PC-3 (cell line): ENCODE results near the gene ACTR1A. TPM values are rescaled to one million over a fixed set of nuclear protein-coding genes. Genes with fewer than 3 reads are reported as not detected.

Experiments
- ATAC-seq: fragments of 200-7000 bp; cut with Tn5 transposase; 2 replicates; pipeline ENCODE4 v1.9.1; 2020; ENCODE audit warnings: mild to moderate bottlenecking, moderate library complexity
- BruUV-seq: library from RNA; stranded (reverse); fragments of 400-500 nt; replicated peaks from 2 replicates; lab custom pipeline; 2021; lab: Mats Ljungman, UMichigan
- CTCF ChIA-PET: fragments of 300-600 bp; sonication (Branson Sonifier 250); formaldehyde crosslinking; loops from one replicate; lab custom pipeline; 2022; ENCODE audit warnings: antibody characterized with exemption; lab: Charles Lee
- POLR2A ChIA-PET: fragments of 300-600 bp; sonication (Branson Sonifier 250); formaldehyde crosslinking; loops from one replicate; lab custom pipeline; 2022; ENCODE audit warnings: antibody characterized with exemption; ENCODE audit not compliant: unreplicated experiment; lab: Charles Lee
- DNase-seq: peaks from one replicate; pipeline ENCODE4 v3.0.0-alpha.2; 2015
- H2AFZ ChIP-seq: fragments of 300-600 bp; sonication (generic); 2 replicates; pipeline ENCODE4 v1.6.0; 2016; ENCODE audit warnings: antibody characterized with exemption, low read length
- H3F3A ChIP-seq: fragments of 300-600 bp; sonication (generic); one replicate; pipeline ENCODE4 v1.6.0; 2017; ENCODE audit warnings: antibody characterized with exemption, low read length, control low read depth, mild to moderate bottlenecking; ENCODE audit not compliant: unreplicated experiment
- H3K27ac ChIP-seq: fragments of 300-600 bp; sonication (generic); 2 replicates; pipeline ENCODE4 v1.5.1; 2016; ENCODE audit warnings: mild to moderate bottlenecking, low read length
- H3K27me3 ChIP-seq: fragments of 300-600 bp; sonication (generic); 2 replicates; pipeline ENCODE4 v1.6.1; 2016; ENCODE audit warnings: low read length, mixed read lengths
- H3K36me3 ChIP-seq: fragments of 300-600 bp; sonication (generic); 2 replicates; pipeline ENCODE4 v1.6.1; 2016; ENCODE audit warnings: low read depth, mixed run types, low read length, mixed read lengths
- H3K4me1 ChIP-seq: fragments of 300-600 bp; sonication (generic); 2 replicates; pipeline ENCODE4 v1.5.1; 2016; ENCODE audit warnings: low read length; ENCODE audit not compliant: insufficient read depth
- H3K4me2 ChIP-seq: fragments of 300-600 bp; sonication (generic); 2 replicates; pipeline ENCODE4 v1.6.0; 2016; ENCODE audit warnings: low read length
- H3K4me3 ChIP-seq: fragments of 300-600 bp; sonication (generic); 2 replicates; pipeline ENCODE4 v1.5.1; 2016; ENCODE audit warnings: mild to moderate bottlenecking, low read length, mixed read lengths
- H3K79me2 ChIP-seq: fragments of 300-600 bp; sonication (generic); 2 replicates; pipeline ENCODE4 v1.6.1; 2017; ENCODE audit warnings: low read length, mixed read lengths
- H3K9ac ChIP-seq: fragments of 300-600 bp; sonication (generic); 2 replicates; pipeline ENCODE4 v1.6.0; 2016; ENCODE audit warnings: mild to moderate bottlenecking, low read length
- H3K9me2 ChIP-seq: fragments of 300-600 bp; sonication (generic); replicated peaks from 2 replicates; pipeline ENCODE4 v1.6.1; 2016; ENCODE audit warnings: mixed run types, low read length, mixed read lengths
- H3K9me3 ChIP-seq: fragments of 300-600 bp; sonication (generic); 2 replicates; pipeline ENCODE4 v1.6.1; 2016; ENCODE audit warnings: low read length, mixed read lengths
- H4K20me1 ChIP-seq: fragments of 300-600 bp; sonication (generic); 2 replicates; pipeline ENCODE4 v1.6.1; 2016; ENCODE audit warnings: low read length, mixed read lengths
- EZH2 ChIP-seq: fragments of 300-600 bp; sonication (generic); IDR thresholded peaks from one replicate; pipeline ENCODE4 v1.6.1; 2017; ENCODE audit warnings: antibody characterized with exemption, mild to moderate bottlenecking, low read length; ENCODE audit not compliant: unreplicated experiment
- EZH2phosphoT487 ChIP-seq: fragments of 300-600 bp; sonication (generic); IDR thresholded peaks from 2 replicates; pipeline ENCODE4 v1.6.1; 2018; ENCODE audit warnings: mild to moderate bottlenecking, antibody characterized with exemption, low read length, borderline replicate concordance
- intact Hi-C: fragments of 100-400 bp; cut with micrococcal nuclease; formaldehyde crosslinking; loops from 2 replicates; pipeline ENCODE4 v1.9.0; 2023
- total RNA-seq: library from RNA; depleted of rRNA; stranded (reverse); fragments of >200 nt; gene quantifications from 2 replicates; pipeline ENCODE4 v1.2.3, GENCODE V29; 2014
- TF ChIP-seq, protein P1 (sequence below): fragments of 300-600 bp; sonication (generic); conservative IDR thresholded peaks from 2 replicates; pipeline ENCODE4 v1.5.1; 2017; ENCODE audit warnings: antibody characterized with exemption, low read depth, mild to moderate bottlenecking, low read length

Gene ACTR1A
- total RNA-seq, 1 experiment from 2014 or later, result 69.9 TPM

DNA sequence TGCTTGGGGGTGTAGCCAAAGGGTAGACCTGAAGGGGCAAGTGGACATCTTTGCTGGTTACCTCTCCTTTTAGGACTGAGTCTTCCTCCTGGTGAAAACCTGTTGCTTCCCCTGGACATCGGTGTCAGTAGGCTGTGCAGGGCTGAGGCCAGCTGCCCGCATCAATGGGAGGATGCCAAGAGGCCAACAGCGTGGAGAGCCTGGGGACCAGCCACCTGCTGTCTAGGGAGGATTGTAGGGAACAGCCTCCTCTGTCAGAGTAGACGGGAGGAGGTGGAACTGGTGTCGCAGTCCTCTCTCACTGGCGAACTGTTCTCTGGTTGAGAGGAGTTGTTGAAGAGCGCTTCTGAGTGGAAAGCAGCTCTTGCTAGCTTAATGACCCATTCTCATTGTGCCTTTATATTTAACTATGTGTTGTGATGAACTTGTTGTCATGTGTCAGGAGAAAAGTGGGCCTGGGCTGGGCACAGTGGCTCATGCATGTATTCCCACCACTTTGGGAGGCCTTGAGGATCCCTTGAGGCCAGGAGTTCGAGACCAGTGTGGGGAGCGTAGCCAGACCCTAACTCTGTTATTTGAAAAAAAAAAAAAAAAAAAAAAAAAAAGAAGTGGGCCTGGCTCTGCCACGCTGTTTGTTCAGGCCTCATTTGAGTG lies 3.1 kb upstream of the ACTR1A start:
- Histone ChIP-seq H3K4me3 (peak overlapping the region; percentile 92; the same call in 1 of the 2 replicates), H2AFZ (no peak overlapping the region), H4K20me1 (peaks cover 12% of the 10 kb centered on the region; the same call in 1 of the 2 replicates), H3K79me2 (peaks cover 54% of the 10 kb centered on the region), H3K9ac (no peak overlapping the region), H3K4me1 (peaks cover 38% of the 10 kb centered on the region), H3F3A (no peaks in the 10 kb centered on the region), H3K9me3 (no peaks in the 10 kb centered on the region), H3K36me3 (no peaks in the 10 kb centered on the region), H3K27ac (no peak overlapping the region), H3K9me2 (no peaks in the 10 kb centered on the region), H3K27me3 (no peaks in the 10 kb centered on the region), H3K4me2 (peak overlapping the region; percentile 95)
- TSS peak; percentile 16 for BruUV-seq
- no peak for DNase-seq
- intact Hi-C loops, result no loop called here
- no peak for ATAC-seq
- CTCF ChIA-PET, result interaction anchor here (0.5 to 3.4 kb wide), 2 partner anchors 34 to 78 kb away, joined by 4 to 31 read pairs; no protein-coding TSS in a partner anchor
- POLR2A ChIA-PET, result no interaction called here
- TF ChIP-seq, protein P1, sequence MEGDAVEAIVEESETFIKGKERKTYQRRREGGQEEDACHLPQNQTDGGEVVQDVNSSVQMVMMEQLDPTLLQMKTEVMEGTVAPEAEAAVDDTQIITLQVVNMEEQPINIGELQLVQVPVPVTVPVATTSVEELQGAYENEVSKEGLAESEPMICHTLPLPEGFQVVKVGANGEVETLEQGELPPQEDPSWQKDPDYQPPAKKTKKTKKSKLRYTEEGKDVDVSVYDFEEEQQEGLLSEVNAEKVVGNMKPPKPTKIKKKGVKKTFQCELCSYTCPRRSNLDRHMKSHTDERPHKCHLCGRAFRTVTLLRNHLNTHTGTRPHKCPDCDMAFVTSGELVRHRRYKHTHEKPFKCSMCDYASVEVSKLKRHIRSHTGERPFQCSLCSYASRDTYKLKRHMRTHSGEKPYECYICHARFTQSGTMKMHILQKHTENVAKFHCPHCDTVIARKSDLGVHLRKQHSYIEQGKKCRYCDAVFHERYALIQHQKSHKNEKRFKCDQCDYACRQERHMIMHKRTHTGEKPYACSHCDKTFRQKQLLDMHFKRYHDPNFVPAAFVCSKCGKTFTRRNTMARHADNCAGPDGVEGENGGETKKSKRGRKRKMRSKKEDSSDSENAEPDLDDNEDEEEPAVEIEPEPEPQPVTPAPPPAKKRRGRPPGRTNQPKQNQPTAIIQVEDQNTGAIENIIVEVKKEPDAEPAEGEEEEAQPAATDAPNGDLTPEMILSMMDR, result no peak
- TF ChIP-seq EZH2 (no peak), EZH2phosphoT487 (no peak)

DNA sequence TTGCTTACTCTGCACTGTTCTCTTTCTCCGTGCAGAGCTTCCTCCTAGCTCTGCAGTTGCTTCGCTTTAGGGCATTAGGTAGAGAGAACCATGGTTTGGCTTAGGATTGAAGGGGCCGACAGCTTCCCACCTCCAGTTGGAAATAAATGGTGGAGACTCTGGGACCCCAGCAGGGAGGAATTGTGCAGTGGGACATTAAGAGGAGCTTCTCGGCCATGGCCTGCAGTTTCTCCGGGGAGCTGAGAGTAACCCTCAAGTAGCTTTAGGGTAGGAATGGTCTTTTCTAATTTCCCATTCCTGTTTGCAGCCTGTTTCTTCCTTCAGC lies 2.4 kb upstream of the ACTR1A start:
- no peak overlapping the region for H3K27ac ChIP-seq
- H3F3A ChIP-seq, result no peaks in the 10 kb centered on the region
- no peaks in the 10 kb centered on the region for H3K27me3 ChIP-seq
- ATAC-seq (no peak), DNase-seq (no peak)
- H3K9me2 ChIP-seq, result no peaks in the 10 kb centered on the region
- intact Hi-C loops, result loop anchor here (5.0 kb wide), 1 partner anchor 207 kb away; the partner anchor contains the start of genes ARL3 and SFXN2
- CTCF ChIA-PET, result interaction anchor here (3.4 kb wide), 1 partner anchor 78 kb away, joined by 31 read pairs; no protein-coding TSS in a partner anchor
- no peaks in the 10 kb centered on the region for H3K9me3 ChIP-seq
- peak overlapping the region; percentile 69; the same call in 1 of the 2 replicates for H3K9ac ChIP-seq
- peaks cover 35% of the 10 kb centered on the region for H3K4me1 ChIP-seq
- H4K20me1 ChIP-seq, result peaks cover 12% of the 10 kb centered on the region; the same call in 1 of the 2 replicates
- H3K36me3 ChIP-seq, result no peaks in the 10 kb centered on the region
- H3K79me2 ChIP-seq, result peaks cover 59% of the 10 kb centered on the region
- no TSS peak for BruUV-seq
- peak overlapping the region; percentile 49 for H2AFZ ChIP-seq
- POLR2A ChIA-PET, result no interaction called here
- no peak for TF ChIP-seq EZH2phosphoT487
- TF ChIP-seq EZH2, result no peak
- TF ChIP-seq, protein P1, result no peak
- H3K4me3 ChIP-seq, result peak overlapping the region; percentile 92
- peak overlapping the region; percentile 95 for H3K4me2 ChIP-seq
